DOHH2 (cell line): ENCODE data around the gene EIF2B1.

Experiments used
- H3F3A ChIP-seq: fragments of 200-600 bp; sonication (generic), shearing (Covaris generic); 2 replicates; pipeline ENCODE4 v1.6.0; 2016; ENCODE audit warnings: antibody characterized with exemption, mild to moderate bottlenecking; ENCODE audit not compliant: control insufficient read depth, insufficient read depth
- H3K27ac ChIP-seq: fragments of 200-600 bp; sonication (generic); 2 replicates; pipeline ENCODE4 v1.5.1; 2014; ENCODE audit warnings: low read depth, mild to moderate bottlenecking, low read length, moderate library complexity
- H3K27me3 ChIP-seq: fragments of 200-600 bp; sonication (generic); 2 replicates; pipeline ENCODE4 v1.6.1; 2014; ENCODE audit warnings: mild to moderate bottlenecking, low read length, mixed read lengths; ENCODE audit not compliant: control insufficient read depth
- H3K36me3 ChIP-seq: fragments of 200-600 bp; sonication (generic); 2 replicates; pipeline ENCODE4 v1.6.1; 2014; ENCODE audit warnings: mild to moderate bottlenecking, low read length, moderate library complexity, mixed read lengths; ENCODE audit not compliant: control insufficient read depth
- H3K4me1 ChIP-seq: fragments of 200-600 bp; sonication (generic); 2 replicates; pipeline ENCODE4 v1.6.1; 2014; ENCODE audit warnings: mild to moderate bottlenecking, low read length, mixed read lengths; ENCODE audit not compliant: control insufficient read depth
- H3K4me2 ChIP-seq: fragments of 200-600 bp; sonication (generic); 2 replicates; pipeline ENCODE4 v1.6.0; 2014; ENCODE audit warnings: mild to moderate bottlenecking, low read length, moderate library complexity
- H3K4me3 ChIP-seq: fragments of 200-600 bp; sonication (generic); 2 replicates; pipeline ENCODE4 v1.5.1; 2014; ENCODE audit warnings: mild to moderate bottlenecking, low read length, mixed read lengths
- H3K79me2 ChIP-seq: fragments of 200-600 bp; sonication (generic); 2 replicates; pipeline ENCODE4 v1.6.1; 2014; ENCODE audit warnings: mild to moderate bottlenecking, low read length, mixed read lengths; ENCODE audit not compliant: control insufficient read depth
- H3K9me2 ChIP-seq: fragments of 200-600 bp; sonication (generic); replicated peaks from 2 replicates; pipeline ENCODE4 v1.6.1; 2014; ENCODE audit warnings: mild to moderate bottlenecking, low read length, mixed read lengths; ENCODE audit not compliant: control insufficient read depth
- H3K9me3 ChIP-seq: fragments of 200-600 bp; sonication (generic); 2 replicates; pipeline ENCODE4 v1.6.1; 2014; ENCODE audit warnings: antibody characterized with exemption, low read length, mixed read lengths; ENCODE audit not compliant: control insufficient read depth, insufficient read depth
- H4K20me1 ChIP-seq: fragments of 200-600 bp; sonication (generic); 2 replicates; pipeline ENCODE4 v1.6.0; 2014; ENCODE audit warnings: low read depth, mild to moderate bottlenecking, antibody characterized with exemption, low read length, moderate library complexity; ENCODE audit not compliant: control insufficient read depth, insufficient read depth
- CTCF ChIP-seq: fragments of 200-600 bp; sonication (generic); IDR thresholded peaks from one replicate; pipeline ENCODE4 v1.5.1; 2014; ENCODE audit warnings: antibody characterized with exemption, mild to moderate bottlenecking, low read depth, low read length; ENCODE audit not compliant: poor library complexity, severe bottlenecking
- EZH2phosphoT487 ChIP-seq: fragments of 200-600 bp; sonication (generic); IDR thresholded peaks from 2 replicates; pipeline ENCODE4 v1.6.1; 2017; ENCODE audit warnings: borderline replicate concordance, mild to moderate bottlenecking, antibody characterized with exemption, low read length, moderate library complexity, mixed read lengths

The EIF2B1 gene

DNA sequence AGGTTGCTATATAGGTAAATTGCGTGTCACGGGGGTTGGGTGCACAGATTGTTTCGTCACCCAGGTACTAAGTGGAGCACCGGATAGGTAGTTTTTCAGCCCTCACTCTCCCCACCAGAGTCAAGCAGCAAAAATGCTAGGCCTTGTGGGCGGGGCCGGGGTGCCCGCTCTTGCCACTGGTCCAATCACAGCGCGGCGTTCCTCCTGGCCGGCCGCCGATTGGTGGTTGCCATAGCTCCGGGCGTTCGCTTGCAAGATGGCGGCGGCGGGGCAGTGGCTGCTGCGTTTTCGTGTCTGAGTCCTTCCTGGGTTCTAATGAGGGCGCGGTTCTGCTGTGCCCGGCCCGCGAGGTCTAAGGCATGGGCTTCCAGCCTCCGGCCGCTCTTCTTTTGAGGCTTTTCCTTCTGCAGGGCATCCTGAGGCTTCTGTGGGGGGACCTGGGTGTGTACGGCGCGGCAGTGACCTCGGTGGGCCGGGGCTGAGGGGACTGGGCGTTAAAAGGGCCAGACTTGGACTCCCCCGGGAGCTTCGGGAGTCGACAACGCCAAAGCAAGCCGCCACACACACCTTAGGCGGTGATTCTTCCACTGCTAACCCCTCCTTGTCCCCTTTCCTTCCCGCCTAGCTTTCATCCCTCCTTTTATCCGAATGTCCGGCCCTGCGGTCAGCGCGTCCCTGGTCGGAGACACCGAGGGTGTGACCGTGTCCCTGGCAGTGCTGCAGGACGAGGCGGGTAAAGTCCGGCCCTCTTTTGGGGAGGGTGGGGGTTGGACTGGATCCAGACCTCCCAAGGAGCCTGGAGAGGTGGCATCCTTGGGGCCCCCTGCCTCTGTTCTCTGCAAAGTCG lies 37.6 kb upstream of the EIF2B1 start, which contains the start of gene TCTN2:
TSS of gene TCTN2 (plus strand) at position 232 of the 847 bp plus-strand sequence. CDS start at position 360, 128 bp downstream.
- TF ChIP-seq EZH2phosphoT487, result no peak
- TF ChIP-seq CTCF, result no peak
- Histone ChIP-seq H3K4me1 (peaks cover 17% of the 10 kb centered on the region), H3K4me2 (peak within 1 kb of the TSS; percentile 87), H3K36me3 (no peaks in the 10 kb centered on the region; the same call in 1 of the 2 replicates), H3K9me3 (no peaks in the 10 kb centered on the region), H4K20me1 (no peaks in the 10 kb centered on the region), H3F3A (peaks cover 4% of the 10 kb centered on the region), H3K27me3 (no peaks in the 10 kb centered on the region), H3K79me2 (no peaks in the 10 kb centered on the region), H3K4me3 (peak within 1 kb of the TSS; percentile 90), H3K9me2 (no peaks in the 10 kb centered on the region), H3K27ac (no peak within 1 kb of the TSS)

- H3K9me3 ChIP-seq, result no peaks in the 10 kb centered on the region
- H4K20me1 ChIP-seq, result no peaks in the 10 kb centered on the region
- H3K79me2 ChIP-seq, result no peaks in the 10 kb centered on the region
- H3K4me2 ChIP-seq, result no peak overlapping the region
- peaks cover 3% of the 10 kb centered on the region for H3K36me3 ChIP-seq
- no peak overlapping the region for H3K4me3 ChIP-seq
- no peak overlapping the region for H3K27ac ChIP-seq
- H3K27me3 ChIP-seq, result no peaks in the 10 kb centered on the region
- no peak for TF ChIP-seq EZH2phosphoT487
- TF ChIP-seq CTCF, result no peak
- peaks cover 9% of the 10 kb centered on the region for H3K4me1 ChIP-seq
- peaks cover 6% of the 10 kb centered on the region for H3F3A ChIP-seq
- no peaks in the 10 kb centered on the region for H3K9me2 ChIP-seq
Observed at GRCh38 chr12:123667771-123668170, 34.3 kb upstream of the EIF2B1 start.

- no peaks in the 10 kb centered on the region for H3K79me2 ChIP-seq
- H3K4me2 ChIP-seq, result no peak overlapping the region
- peaks cover 3% of the 10 kb centered on the region; the same call in 1 of the 2 replicates for H3K4me1 ChIP-seq
- no peaks in the 10 kb centered on the region for H3K9me3 ChIP-seq
- H4K20me1 ChIP-seq, result no peaks in the 10 kb centered on the region
- no peaks in the 10 kb centered on the region for H3K9me2 ChIP-seq
- peaks cover 3% of the 10 kb centered on the region; the same call in 1 of the 2 replicates for H3F3A ChIP-seq
- no peaks in the 10 kb centered on the region for H3K27me3 ChIP-seq
- peaks cover 48% of the 10 kb centered on the region for H3K36me3 ChIP-seq
- H3K27ac ChIP-seq, result no peak overlapping the region
- no peak overlapping the region for H3K4me3 ChIP-seq
- no peak for TF ChIP-seq EZH2phosphoT487
- TF ChIP-seq CTCF, result no peak
Observed at GRCh38 chr12:123659996-123660727, 26.7 kb upstream of the EIF2B1 start.
